ENCODE results near the gene HEYL. TPM values are rescaled to one million over a fixed set of nuclear protein-coding genes. Genes with fewer than 3 reads are reported as not detected.
A peak's percentile ranks its signal among the peaks of the same experiment; 100 is the strongest.
"Not testable (repeated sequence)": the region's sequence is repeated elsewhere in the genome, so short reads cannot be mapped to it uniquely, and the experiment has no call there.

Gene HEYL
- total RNA-seq, 4 donors from 2014 or later = 0.42 to 3.0 (median 1.6) TPM

- intact Hi-C loops (cut with DNase I; ENCODE audit: low total_unique reads) = loop anchor here (10.0 kb wide), 1 partner anchor 100 kb away; no protein-coding TSS in a partner anchor
- no peak overlapping the region for H3K4me3 ChIP-seq (ENCODE audit: low read depth, poor library complexity, severe bottlenecking)
- WGBS, 2 donors = 92% methylated on average over 6 of the region's 6 CpGs
- TF ChIP-seq POLR2A (IDR thresholded peaks at IDR 0.05) = no peak
- TF ChIP-seq CTCF (IDR thresholded peaks at IDR 0.05) = no peak
- no peak for DNase-seq (ENCODE audit: low spot score in 2 of 2)
These were observed 25.0 kb downstream of the HEYL start for GRCh38 chr1:39614488-39614887.

GRCh38 chr1:39613250-39613649 is 26.2 kb downstream of the HEYL start:
- TF ChIP-seq POLR2A (IDR thresholded peaks at IDR 0.05) (no peak), CTCF (IDR thresholded peaks at IDR 0.05) (no peak)
- intact Hi-C loops (cut with DNase I; ENCODE audit: low total_unique reads) = loop anchor here (10.0 kb wide), 1 partner anchor 102 kb away; no protein-coding TSS in a partner anchor
- 80 to 90% methylated on average over 6 of the region's 6 CpGs for WGBS, 2 donors
- H3K4me3 ChIP-seq (ENCODE audit: low read depth, poor library complexity, severe bottlenecking) = no peak overlapping the region
- no peak for DNase-seq (ENCODE audit: low spot score in 2 of 2)

GRCh38 chr1:39609618-39610331 is 29.7 kb downstream of the HEYL start:
- peak; percentile 33 to 95 for DNase-seq (ENCODE audit: low spot score in 2 of 2)
- 23 to 31% methylated on average over 39 to 42 of the region's 42 CpGs for whole genome bisulfite sequencing, 2 donors
- intact Hi-C loops (cut with DNase I; ENCODE audit: low total_unique reads) = loop anchor here (10.0 kb wide), 1 partner anchor 105 kb away; no protein-coding TSS in a partner anchor
- no peak for TF ChIP-seq POLR2A (IDR thresholded peaks at IDR 0.05)
- TF ChIP-seq CTCF (IDR thresholded peaks at IDR 0.05) = no peak
- H3K4me3 ChIP-seq (ENCODE audit: low read depth, poor library complexity, severe bottlenecking) = no peak overlapping the region

GRCh38 chr1:39608921-39609320 is 30.5 kb downstream of the HEYL start:
- 83 to 86% methylated on average over 8 of the region's 8 CpGs for WGBS, 2 donors
- no peak overlapping the region for H3K4me3 ChIP-seq (ENCODE audit: low read depth, poor library complexity, severe bottlenecking)
- TF ChIP-seq POLR2A (IDR thresholded peaks at IDR 0.05) (no peak), CTCF (IDR thresholded peaks at IDR 0.05) (no peak)
- intact Hi-C loops (cut with DNase I; ENCODE audit: low total_unique reads) = no loop called here
- no peak for DNase-seq (ENCODE audit: low spot score in 2 of 2)

DNA sequence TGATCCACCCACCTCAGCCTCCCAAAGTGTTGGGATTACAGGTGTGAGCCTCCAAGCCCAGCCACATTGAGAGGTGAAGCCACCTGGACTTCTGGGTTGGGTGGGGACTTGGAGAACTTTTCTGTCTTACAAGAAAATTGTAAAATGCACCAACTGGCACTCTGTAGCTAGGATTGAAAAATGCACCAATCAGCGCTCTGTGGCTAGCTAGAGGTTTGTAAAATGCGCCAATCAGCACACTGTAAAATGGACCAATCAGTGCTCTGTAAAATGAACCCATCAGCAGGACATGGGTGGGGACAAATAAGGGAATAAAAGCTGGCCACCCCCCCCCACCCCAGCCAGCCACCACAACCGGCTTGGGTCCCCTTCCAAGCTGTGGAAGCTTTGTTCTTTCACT is 35.8 kb downstream of the HEYL start:
- H3K4me3 ChIP-seq (ENCODE audit: low read depth, poor library complexity, severe bottlenecking); DNase-seq (ENCODE audit: low spot score in 2 of 2); intact Hi-C loops (cut with DNase I; ENCODE audit: low total_unique reads): not testable (repeated sequence)
- 83 to 89% methylated on average over 3 of the region's 3 CpGs for WGBS, 2 donors

DNA sequence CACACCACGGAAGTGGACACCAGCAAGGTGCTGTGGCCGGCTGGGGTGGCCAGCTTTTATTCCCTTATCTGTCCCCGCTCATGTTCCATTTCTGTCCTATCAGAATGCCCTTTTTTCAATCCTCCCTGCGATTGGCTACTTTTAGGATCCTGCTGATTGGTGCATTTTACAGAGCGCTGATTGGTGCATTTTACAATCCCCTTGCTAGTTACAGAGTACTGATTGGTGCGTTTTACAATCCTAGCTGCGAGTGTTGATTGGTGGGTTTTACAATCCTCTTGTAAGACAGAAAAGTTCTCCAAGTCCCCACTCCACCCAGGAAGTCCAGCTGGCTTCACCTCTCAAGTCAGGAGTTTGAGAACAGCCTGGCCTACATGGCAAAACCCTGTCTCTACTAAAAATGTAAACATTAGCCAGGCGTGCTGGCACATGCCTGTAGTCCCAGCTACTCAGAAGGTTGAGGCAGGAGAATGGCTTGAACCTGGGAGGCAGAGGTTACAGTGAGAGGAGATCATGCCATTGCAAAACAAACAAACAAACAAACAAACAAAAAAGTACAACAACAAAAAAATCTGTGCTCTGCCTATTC is 37.7 kb downstream of the HEYL start:
- intact Hi-C loops (cut with DNase I; ENCODE audit: low total_unique reads); H3K4me3 ChIP-seq (ENCODE audit: low read depth, poor library complexity, severe bottlenecking); DNase-seq (ENCODE audit: low spot score in 2 of 2): not testable (repeated sequence)
- WGBS, 2 donors = 89 to 91% methylated on average over 8 of the region's 8 CpGs
